Fibroblast of the aortic adventitia (primary cell): Measurements from ENCODE around the gene ANKRD34B. TPM values are rescaled to one million over a fixed set of nuclear protein-coding genes. Genes with fewer than 3 reads are reported as not detected.

Source experiments
- DNase-seq: peaks from one replicate; pipeline ENCODE4 v3.0.0-alpha.2; 2010; ENCODE audit warnings: low read depth
- H3K4me3 ChIP-seq: 2 replicates; pipeline ENCODE4 v1.5.1; 2011; ENCODE audit warnings: low read depth, mild to moderate bottlenecking, control low read depth, low read length, moderate library complexity
- total RNA-seq: library from RNA; depleted of rRNA; stranded (reverse); fragments of >200 nt; gene quantifications from 2 replicates; pipeline ENCODE4 v1.2.3, GENCODE V29; 2012; ENCODE audit warnings: low replicate concordance
- TF ChIP-seq, protein P1 (sequence below): IDR thresholded peaks from 2 replicates; pipeline ENCODE4 v1.5.1; 2011; ENCODE audit warnings: mild to moderate bottlenecking, low read length, control low read depth, inconsistent platforms; ENCODE audit not compliant: insufficient read depth

ANKRD34B gene
- total RNA-seq, 1 donor = not detected

DNA sequence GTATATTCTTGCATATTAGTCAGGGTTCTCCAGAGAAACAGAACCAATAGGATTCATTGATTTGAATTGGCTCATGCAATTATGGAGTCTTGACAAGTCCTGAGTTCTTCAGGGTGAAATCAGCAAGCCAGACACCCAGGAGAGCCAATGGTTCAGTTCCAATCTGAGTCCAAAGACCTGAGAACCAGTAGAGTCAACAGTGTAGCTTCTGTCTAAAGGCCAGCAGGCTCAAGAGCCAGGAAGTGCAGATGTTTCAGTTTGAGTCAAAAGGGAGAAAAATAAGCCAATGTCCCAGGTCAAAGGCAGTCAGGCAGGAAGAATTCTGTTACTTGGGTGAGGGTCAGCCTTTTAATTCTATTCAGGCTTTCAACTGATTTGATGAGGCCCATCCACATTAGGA is 37.8 kb upstream of the ANKRD34B start:
- TF ChIP-seq, protein P1, sequence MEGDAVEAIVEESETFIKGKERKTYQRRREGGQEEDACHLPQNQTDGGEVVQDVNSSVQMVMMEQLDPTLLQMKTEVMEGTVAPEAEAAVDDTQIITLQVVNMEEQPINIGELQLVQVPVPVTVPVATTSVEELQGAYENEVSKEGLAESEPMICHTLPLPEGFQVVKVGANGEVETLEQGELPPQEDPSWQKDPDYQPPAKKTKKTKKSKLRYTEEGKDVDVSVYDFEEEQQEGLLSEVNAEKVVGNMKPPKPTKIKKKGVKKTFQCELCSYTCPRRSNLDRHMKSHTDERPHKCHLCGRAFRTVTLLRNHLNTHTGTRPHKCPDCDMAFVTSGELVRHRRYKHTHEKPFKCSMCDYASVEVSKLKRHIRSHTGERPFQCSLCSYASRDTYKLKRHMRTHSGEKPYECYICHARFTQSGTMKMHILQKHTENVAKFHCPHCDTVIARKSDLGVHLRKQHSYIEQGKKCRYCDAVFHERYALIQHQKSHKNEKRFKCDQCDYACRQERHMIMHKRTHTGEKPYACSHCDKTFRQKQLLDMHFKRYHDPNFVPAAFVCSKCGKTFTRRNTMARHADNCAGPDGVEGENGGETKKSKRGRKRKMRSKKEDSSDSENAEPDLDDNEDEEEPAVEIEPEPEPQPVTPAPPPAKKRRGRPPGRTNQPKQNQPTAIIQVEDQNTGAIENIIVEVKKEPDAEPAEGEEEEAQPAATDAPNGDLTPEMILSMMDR = no peak
- H3K4me3 ChIP-seq = no peak overlapping the region
- DNase-seq = no peak

DNA sequence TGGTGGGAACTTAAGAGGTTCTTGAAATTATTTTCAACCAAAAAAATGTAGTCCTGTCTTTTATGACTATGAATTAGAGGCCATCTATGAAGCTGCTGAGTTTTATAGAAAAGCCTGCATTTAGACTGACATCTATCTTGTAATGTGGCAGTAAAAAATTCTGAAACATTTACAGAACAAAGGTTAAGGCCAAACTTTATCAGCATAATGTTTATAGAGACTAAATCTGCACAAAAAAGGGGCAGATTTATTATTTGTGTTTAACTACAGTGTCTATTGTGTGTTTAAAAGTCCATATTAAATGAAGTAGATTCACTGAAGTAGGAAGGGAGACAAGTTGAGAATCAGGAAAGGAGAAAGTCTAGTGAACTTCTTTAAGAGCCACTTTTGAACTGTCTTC is 37.3 kb upstream of the ANKRD34B start:
- no peak overlapping the region for H3K4me3 ChIP-seq
- TF ChIP-seq, protein P1 = no peak
- no peak for DNase-seq

DNA sequence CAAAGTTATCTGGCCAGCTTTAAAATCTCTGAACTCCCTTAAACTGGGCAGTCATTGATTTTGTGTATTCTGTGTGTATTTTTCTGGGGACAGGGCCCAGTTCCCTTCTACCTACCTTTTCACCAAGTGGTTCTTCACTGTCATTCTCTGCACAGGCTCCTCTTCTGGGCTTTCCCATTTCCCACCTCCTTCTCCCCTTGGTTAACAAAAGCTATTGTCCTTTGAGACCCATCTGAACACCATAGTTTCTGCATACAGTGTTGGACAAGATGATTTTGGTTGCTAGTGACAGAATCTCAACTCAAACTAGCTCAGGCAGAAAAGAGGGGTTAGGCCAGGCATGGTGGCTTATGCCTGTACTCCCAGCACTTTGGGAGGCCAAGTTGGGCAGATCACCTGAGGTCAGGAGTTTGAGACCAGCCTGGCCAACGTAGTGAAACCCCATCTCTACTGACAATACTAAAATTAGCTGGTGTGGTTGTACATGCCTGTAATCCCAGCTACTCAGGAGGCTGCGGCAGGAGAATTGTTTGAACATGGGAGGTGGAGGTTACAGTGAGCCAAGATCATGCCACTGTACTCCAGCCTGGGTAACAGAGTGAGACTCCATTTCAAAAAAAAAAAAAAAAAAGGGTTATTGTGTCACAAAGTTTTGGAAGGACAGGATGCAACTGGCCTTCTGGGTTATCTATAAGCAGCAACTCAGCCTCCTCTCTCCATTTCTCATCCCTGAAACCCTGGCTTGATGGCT is 31.0 kb upstream of the ANKRD34B start:
- TF ChIP-seq, protein P1 = no peak
- DNase-seq = no peak
- no peak overlapping the region for H3K4me3 ChIP-seq

DNA sequence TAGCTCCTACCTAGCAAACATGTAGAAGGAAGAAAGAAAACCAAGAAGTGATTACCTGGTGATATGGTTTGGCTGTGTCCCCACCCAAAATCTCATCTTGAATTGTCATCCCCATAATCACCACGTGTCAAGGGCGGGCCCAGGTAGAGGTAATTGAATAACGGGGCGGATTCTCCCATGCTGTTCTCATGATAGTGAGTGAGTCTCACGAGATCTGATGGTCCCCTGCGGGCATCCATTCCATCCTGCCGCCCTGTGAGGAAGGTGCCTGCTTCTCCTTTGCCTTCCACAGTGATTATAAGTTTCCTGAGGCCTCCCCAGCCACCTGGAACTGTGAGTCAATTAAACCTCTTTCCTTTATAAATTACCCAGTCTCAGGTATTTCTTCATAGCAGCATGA is 27.4 kb upstream of the ANKRD34B start:
- TF ChIP-seq, protein P1 = no peak
- DNase-seq = no peak
- no peak overlapping the region for H3K4me3 ChIP-seq

DNA sequence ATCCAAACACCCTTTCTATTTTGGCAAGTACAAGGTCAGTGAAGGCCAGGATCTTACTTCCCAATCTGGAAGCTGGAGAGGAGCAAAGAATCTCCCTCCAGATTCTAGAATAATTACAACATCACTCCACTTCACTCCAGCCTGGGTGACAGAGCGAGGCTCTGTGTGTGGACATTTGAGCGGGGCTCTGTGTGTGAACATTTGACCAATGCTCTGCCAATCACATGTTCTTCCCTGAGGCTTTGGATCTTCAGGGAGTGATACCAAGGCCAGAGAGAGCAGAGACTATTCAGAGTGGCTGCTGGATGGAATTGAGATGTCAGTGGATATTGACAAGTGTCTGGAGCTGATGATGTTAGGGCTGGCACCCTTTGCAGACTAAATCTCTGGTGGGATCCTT is 24.7 kb upstream of the ANKRD34B start:
- DNase-seq = no peak
- TF ChIP-seq, protein P1 = no peak
- no peak overlapping the region for H3K4me3 ChIP-seq

DNA sequence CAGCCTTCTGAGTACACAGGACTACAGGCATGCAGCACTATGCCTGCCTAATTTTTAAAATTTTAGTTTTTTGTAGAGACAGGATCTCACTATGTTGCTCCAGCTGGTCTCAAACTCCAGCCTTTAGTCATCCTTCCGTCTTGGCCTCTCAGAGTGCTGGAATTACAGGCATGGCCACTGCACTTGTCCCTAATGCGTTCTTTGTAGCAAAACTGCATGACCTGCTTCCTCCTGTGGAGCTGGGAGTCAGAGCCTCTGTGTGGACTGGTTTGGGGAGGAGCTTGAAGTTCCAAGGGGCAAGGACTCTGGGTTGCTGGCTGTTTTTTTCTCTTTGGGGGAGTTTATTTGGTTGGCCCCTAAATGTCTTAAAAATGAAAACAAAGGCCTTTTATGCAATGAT is 22.7 kb upstream of the ANKRD34B start:
- DNase-seq = no peak
- no peak overlapping the region for H3K4me3 ChIP-seq
- TF ChIP-seq, protein P1 = no peak

DNA sequence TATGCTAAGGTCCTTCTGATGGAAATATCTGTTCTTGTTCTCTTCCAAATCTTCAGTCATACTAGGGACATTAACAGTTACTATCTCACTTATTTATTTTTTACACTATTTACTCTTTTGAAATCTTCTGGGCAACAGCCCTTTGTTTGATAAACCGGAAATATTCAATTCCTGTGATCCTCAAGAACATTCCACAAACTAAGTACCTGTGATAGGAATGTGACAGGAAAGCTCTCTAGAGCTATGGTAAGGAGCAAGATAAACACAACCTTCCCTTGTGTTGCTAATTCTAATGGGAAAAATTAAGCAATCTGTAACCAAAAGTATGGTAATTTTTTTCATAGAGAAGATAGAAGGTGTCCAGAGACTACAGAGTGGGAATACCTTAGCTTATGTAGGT is 22.0 kb upstream of the ANKRD34B start:
- DNase-seq = no peak
- no peak overlapping the region for H3K4me3 ChIP-seq
- TF ChIP-seq, protein P1 = no peak
